Measurements from ENCODE around the gene TMEM120A. TPM values are rescaled to one million over a fixed set of nuclear protein-coding genes. Genes with fewer than 3 reads are reported as not detected.
A peak's percentile ranks its signal among the peaks of the same experiment; 100 is the strongest.

The TMEM120A gene
- total RNA-seq, 2 experiments from 2014 or later: 24.2 to 25.8 TPM

DNA sequence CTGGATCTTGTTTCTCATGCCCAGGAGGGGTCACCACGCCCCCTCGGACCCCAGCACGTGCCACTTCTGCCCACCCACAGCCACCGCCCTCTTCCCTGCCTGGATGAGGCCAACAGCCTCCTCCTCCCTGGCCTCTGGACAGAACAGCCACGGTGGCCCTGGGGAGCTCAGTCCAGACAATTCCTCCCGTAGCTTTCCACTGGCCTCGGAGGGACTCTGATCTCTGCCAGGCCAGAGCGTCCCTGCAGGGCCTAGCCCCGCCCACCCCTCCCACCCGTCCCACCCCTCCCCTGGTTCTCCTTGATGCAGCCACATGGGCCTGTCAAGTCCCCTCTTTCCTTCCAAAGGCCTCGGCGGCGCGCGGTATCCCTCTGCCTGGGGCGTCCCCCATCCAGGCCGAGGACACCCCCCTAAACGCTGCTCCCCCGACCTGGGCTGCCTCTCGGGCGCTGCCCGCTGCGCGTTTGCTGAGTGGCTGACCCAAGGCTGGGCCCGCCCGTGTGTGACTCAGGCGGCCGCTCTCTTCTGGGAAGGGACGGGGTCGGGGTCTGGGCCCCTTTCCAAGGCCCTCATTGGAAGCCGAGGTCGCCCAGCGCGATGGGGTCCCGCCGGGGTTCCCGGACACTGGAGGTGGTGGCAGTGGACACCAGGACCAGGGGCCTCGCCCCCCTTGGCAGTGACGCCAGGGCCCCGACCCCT is 557 bp downstream of the TMEM120A start:
- intact Hi-C loops (cut with micrococcal nuclease): loop anchor here (1.0 kb wide), 1 partner anchor 79 kb away; the partner anchor contains the start of gene POR
- POLR2A ChIA-PET: no interaction called here
- Mint-ChIP-seq H3K27me3 (no peaks in the 10 kb centered on the region), H3K27ac (no peak overlapping the region), H3K9me3 (no peaks in the 10 kb centered on the region), H3K4me1 (ENCODE audit: low read depth) (peaks cover 33% of the 10 kb centered on the region), H3K36me3 (peaks cover 7% of the 10 kb centered on the region), H3K4me3 (peak overlapping the region; percentile 64)
- CTCF ChIA-PET: interaction anchor here (1.1 to 2.9 kb wide), 2 partner anchors 27 to 127 kb away, joined by 3 to 12 read pairs; no protein-coding TSS in a partner anchor
- no peak for DNase-seq

DNA sequence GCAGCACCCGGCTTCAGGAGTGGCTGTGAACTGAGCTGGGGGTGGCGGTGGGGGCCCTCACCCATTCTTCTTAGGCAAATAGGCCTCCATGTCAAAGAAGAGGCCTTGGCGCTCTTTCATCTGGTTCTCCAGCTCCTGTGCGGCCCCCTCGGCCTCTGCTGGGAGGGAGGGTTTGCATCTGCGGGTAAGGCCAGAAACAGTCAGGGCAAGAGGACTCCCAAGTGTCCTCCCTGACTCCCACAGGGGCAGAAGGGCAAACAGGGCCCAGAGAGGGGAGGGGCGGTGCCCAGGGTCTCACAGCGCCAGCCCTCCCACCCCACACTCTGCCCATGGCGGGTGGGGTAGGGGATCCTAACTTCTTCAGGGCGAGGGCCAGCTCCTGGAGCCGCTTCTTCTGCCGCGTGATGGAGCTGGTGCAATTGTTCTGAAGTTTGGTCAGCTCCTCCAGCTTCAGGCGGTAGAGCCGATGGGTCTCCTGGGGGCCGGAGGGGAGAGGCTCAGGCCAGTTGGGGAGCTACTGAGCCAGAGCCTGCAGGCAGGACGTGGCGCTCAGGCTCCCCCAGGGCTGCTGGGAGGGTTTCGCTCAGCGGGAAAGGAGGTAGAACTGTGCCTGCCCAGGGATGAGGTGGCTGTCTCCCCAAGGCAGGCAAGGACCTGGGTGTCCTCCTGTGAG is 2.2 kb downstream of the TMEM120A start:
- peaks cover 24% of the 10 kb centered on the region for H3K4me1 Mint-ChIP-seq (ENCODE audit: low read depth)
- ChIA-PET POLR2A (no interaction called here), CTCF (interaction anchor here (0.6 to 2.9 kb wide), 2 partner anchors 29 to 1083 kb away, joined by 3 to 12 read pairs; no protein-coding TSS in a partner anchor)
- H3K9me3 Mint-ChIP-seq: no peaks in the 10 kb centered on the region
- no peak overlapping the region for H3K27ac Mint-ChIP-seq
- intact Hi-C loops (cut with micrococcal nuclease): no loop called here
- H3K27me3 Mint-ChIP-seq: no peaks in the 10 kb centered on the region
- no peak for DNase-seq
- H3K36me3 Mint-ChIP-seq: peaks cover 6% of the 10 kb centered on the region
- H3K4me3 Mint-ChIP-seq: no peak overlapping the region

DNA sequence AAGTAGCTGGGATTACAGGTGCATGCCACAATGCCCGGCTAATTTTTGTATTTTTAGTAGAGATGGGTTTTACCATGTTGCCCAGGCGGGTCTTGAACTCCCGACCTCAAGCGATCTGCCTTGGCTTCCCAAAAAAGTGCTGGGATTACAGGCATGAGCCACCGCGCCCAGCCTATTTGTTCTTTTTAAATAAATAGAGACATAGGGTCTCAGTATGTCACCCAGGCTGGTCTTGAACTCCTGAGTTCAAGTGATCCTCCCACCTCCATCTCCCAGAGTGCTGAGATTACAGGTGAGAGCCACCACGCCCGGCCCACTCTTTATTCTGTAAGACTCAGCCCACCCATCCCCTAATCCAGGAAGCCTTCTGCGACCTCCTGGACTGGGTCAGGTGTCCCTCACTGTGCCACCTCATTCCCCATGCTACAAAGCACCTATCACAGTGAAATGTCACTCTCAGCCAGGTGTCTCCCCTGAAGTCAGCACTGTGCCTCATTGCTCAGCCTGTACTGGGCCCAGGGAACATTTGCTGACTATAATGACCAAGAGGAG is 2.8 kb downstream of the TMEM120A start:
- Mint-ChIP-seq H3K27ac (no peak overlapping the region), H3K4me3 (no peak overlapping the region)
- CTCF ChIA-PET: interaction anchor here (0.6 to 2.9 kb wide), 2 partner anchors 30 to 1083 kb away, joined by 3 to 12 read pairs; no protein-coding TSS in a partner anchor

DNA sequence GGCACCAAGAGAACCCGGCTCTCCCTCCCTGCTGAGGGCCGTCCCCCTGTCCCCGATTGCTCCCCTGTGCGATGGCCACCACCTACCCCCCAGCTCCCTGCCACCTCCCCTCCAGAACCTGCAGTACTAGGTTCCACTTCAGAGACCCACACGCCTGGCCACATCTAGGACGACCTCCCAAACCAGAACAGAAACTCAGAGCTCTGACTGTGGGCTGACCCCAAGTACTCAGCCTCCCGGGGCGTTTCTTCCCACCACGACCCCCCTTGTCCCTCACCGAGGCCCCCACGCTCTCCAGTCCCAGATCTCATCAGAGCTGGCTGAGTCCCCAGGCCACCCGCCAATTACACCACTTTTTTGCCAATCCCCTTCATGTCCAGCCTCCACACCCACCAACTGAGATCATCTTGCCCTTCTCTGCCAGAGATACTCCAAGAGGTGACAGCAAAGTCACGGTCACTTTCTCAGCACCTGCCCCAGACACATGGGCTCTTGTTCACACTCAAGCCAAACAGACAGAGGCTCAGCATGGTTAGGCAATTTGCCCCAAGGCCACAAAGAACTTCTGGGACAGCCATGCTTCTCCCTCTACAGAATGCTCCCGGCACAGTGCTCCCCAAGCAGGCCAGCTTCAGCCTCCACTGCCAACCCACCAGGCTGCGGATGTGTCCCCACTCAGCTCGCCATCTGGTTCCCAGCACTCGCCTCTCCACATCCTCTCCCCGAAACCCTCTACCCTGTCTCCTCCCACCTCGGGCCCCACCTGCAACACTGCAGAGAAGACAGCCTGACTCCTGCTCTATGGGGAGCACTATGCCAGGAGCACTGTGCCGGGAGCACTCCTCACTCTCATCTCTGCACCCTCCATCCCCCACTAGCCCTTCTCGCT is 4.7 kb downstream of the TMEM120A start:
- intact Hi-C loops (cut with micrococcal nuclease): no loop called here
- DNase-seq: no peak
- H3K4me1 Mint-ChIP-seq (ENCODE audit: low read depth): peaks cover 14% of the 10 kb centered on the region
- no peak overlapping the region for H3K27ac Mint-ChIP-seq
- H3K36me3 Mint-ChIP-seq: peaks cover 2% of the 10 kb centered on the region
- no peak overlapping the region for H3K4me3 Mint-ChIP-seq
- no peaks in the 10 kb centered on the region for H3K9me3 Mint-ChIP-seq
- H3K27me3 Mint-ChIP-seq: no peaks in the 10 kb centered on the region
- CTCF ChIA-PET: no interaction called here
- POLR2A ChIA-PET: no interaction called here

More for the DNA sequence above, 2.8 kb downstream of the TMEM120A start:
- intact Hi-C loops (cut with micrococcal nuclease): no loop called here
- DNase-seq: no peak
- H3K27me3 Mint-ChIP-seq: no peaks in the 10 kb centered on the region
- H3K9me3 Mint-ChIP-seq: no peaks in the 10 kb centered on the region
- peaks cover 6% of the 10 kb centered on the region for H3K36me3 Mint-ChIP-seq
- H3K4me1 Mint-ChIP-seq (ENCODE audit: low read depth): peaks cover 19% of the 10 kb centered on the region
- POLR2A ChIA-PET: no interaction called here

DNA sequence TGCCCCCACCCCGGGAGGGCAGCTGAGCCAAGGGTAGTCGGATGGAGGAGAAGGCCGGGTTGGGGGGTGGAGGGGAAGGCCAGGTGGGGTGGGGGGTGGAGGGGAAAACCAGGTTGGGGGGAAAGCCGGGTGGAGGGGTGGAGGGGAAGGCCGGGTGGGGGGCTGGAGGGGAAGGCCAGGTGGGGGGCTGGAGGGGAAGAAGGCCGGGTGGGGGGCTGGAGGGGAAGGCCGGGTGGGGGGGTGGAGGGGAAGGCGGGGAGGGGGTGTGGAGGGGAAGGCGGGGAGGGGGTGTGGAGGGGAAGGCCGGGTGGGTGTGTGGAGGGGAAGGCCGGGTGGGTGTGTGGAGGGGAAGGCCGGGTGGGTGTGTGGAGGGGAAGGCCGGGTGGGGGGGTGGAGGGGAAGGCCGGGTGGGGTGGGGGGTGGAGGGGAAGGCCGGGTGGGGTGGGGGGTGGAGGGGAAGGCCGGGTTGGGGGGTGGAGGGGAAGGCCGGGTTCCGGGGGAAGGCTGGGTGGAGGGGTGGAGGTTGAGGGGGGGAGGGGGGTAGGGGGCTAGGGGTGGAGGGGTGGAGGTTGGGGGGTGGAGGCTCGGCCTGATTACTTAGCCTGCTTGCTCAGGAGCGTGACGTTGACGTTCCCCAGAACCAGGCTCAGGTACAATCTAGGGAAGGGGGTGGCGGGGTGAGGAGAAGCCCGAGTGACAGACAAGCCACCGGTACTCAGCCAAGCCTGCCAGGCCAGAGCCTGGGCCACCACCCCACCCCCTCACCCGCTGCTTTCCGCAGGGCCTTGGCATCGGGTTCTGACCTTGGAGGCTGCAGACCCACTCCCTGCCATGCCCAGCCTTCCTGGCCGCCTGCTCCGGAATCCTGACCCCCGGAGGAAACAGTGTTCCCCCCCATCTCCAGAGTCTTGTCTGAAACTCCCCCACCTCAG is 5.6 kb downstream of the TMEM120A start:
- intact Hi-C loops (cut with micrococcal nuclease): no loop called here
- Mint-ChIP-seq H3K27me3 (no peaks in the 10 kb centered on the region), H3K27ac (no peak overlapping the region), H3K36me3 (peaks cover 2% of the 10 kb centered on the region), H3K9me3 (no peaks in the 10 kb centered on the region), H3K4me3 (no peak overlapping the region), H3K4me1 (ENCODE audit: low read depth) (peaks cover 12% of the 10 kb centered on the region)
- CTCF ChIA-PET: no interaction called here
- DNase-seq: no peak
- POLR2A ChIA-PET: no interaction called here

DNA sequence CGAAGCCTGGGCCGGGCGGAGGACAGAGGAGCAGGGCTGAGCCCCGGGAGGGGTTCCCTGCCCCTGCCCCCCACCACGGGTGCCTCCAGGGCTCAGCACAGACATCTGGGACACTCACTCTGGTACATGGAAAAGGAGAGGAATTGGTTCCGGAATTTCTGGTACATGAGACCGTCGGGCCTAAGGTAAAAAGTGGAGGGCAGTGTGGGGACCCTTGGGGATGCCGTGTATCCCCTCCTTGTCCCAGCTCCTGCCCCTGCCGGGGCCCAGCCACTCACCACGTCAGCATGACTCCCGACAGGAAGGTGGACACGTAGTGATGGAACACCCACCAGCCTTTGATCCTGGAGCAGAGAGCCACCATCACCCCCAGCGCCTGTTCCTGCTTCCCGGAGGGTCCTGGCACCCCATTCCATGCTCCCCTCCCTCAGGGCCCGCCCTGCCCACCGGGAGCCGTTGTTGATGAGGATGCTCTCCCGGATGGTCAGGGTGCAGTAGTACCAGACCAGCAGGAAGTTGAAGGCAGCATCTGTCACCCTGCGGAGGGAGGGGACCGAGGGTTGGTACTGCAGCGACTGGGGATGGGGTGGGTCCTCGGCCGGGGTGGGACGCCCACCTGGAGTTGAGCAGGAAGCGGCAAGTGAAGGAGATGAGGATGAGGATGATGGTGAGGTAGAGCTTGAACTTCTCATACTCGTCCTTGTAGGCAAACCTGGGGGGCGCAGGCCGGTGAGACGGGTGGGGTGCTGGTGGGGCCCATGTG is 6.4 kb downstream of the TMEM120A start:
- Mint-ChIP-seq H3K27me3 (no peaks in the 10 kb centered on the region), H3K4me3 (no peak overlapping the region), H3K27ac (no peak overlapping the region), H3K36me3 (peaks cover 2% of the 10 kb centered on the region), H3K4me1 (ENCODE audit: low read depth) (peaks cover 7% of the 10 kb centered on the region), H3K9me3 (no peaks in the 10 kb centered on the region)
- intact Hi-C loops (cut with micrococcal nuclease): no loop called here
- DNase-seq: no peak
- ChIA-PET POLR2A (no interaction called here), CTCF (no interaction called here)

DNA sequence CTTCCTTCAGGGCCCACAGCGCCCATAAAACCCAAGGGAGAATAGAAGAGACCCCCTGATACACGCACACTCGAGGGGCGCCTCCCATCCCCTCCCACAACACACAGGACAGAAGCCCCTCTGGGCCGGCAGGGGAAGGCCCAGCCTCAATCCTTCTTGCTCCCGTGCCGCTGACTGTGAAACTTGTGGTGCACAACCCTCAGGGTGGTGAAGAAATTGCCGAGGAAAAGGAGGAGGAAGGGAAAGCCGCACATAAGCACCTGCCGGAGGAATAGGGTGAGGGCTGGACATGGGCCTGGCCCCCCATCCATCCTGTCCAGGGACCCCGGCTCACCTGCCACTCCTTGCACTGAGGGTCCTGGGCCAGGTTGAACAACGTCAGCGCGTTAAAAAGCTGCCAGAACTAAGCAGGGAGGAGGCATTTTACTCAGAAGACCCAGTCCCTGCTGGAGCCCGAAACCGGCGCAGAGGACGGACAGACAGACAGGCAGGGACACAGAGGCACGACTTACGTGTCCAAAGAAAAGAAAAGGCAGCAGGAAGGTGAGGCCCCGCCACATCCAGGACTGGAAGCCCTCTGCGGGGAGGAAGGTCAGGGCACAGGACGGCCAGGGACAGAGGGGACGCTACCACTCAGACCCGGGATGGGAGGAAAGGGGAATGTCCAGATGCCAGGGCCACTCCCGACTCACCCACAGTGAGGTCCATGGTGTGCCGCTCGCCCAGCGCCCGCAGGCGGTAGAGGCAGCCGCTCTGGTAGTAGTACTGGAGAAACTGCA is 7.2 kb downstream of the TMEM120A start:
- H3K9me3 Mint-ChIP-seq: no peaks in the 10 kb centered on the region
- DNase-seq: no peak
- peaks cover 2% of the 10 kb centered on the region for H3K36me3 Mint-ChIP-seq
- H3K4me3 Mint-ChIP-seq: no peak overlapping the region
- ChIA-PET CTCF (no interaction called here), POLR2A (no interaction called here)
- peaks cover 5% of the 10 kb centered on the region for H3K4me1 Mint-ChIP-seq (ENCODE audit: low read depth)
- intact Hi-C loops (cut with micrococcal nuclease): no loop called here
- H3K27me3 Mint-ChIP-seq: no peaks in the 10 kb centered on the region
- H3K27ac Mint-ChIP-seq: no peak overlapping the region

DNA sequence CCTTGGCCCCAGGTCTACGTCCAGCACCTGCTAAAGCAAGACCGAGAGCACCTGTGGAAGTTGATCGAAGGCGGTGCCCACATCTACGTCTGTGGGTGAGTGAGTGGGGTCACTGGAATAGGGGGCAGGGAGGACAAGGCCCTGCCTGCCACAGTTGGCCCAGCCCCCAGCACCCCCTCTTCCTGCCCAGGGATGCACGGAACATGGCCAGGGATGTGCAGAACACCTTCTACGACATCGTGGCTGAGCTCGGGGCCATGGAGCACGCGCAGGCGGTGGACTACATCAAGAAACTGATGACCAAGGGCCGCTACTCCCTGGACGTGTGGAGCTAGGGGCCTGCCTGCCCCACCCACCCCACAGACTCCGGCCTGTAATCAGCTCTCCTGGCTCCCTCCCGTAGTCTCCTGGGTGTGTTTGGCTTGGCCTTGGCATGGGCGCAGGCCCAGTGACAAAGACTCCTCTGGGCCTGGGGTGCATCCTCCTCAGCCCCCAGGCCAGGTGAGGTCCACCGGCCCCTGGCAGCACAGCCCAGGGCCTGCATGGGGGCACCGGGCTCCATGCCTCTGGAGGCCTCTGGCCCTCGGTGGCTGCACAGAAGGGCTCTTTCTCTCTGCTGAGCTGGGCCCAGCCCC is 8.1 kb downstream of the TMEM120A start:
- intact Hi-C loops (cut with micrococcal nuclease): no loop called here
- POLR2A ChIA-PET: no interaction called here
- CTCF ChIA-PET: no interaction called here
- Mint-ChIP-seq H3K27ac (no peak overlapping the region), H3K9me3 (no peaks in the 10 kb centered on the region), H3K36me3 (peaks cover 2% of the 10 kb centered on the region), H3K27me3 (no peaks in the 10 kb centered on the region), H3K4me3 (no peak overlapping the region), H3K4me1 (ENCODE audit: low read depth) (peaks cover 5% of the 10 kb centered on the region)
- no peak for DNase-seq

DNA sequence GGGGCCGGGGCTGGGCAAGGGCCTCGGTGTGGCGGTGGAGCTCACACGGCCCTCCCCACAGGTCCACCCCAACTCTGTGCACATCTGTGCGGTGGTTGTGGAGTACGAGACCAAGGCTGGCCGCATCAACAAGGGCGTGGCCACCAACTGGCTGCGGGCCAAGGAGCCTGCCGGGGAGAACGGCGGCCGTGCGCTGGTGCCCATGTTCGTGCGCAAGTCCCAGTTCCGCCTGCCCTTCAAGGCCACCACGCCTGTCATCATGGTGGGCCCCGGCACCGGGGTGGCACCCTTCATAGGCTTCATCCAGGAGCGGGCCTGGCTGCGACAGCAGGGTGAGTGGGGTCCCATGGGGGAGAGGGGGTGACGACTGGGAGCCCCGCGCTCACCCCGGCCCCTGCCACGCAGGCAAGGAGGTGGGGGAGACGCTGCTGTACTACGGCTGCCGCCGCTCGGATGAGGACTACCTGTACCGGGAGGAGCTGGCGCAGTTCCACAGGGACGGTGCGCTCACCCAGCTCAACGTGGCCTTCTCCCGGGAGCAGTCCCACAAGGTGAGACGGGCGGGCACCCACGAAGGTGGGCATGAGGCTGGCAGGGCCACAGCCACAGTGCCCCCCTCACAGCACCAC is 8.8 kb downstream of the TMEM120A start:
- peaks cover 2% of the 10 kb centered on the region for H3K36me3 Mint-ChIP-seq
- no peaks in the 10 kb centered on the region for H3K27me3 Mint-ChIP-seq
- H3K4me1 Mint-ChIP-seq (ENCODE audit: low read depth): peaks cover 5% of the 10 kb centered on the region
- DNase-seq: no peak
- ChIA-PET POLR2A (no interaction called here), CTCF (interaction anchor here (1.2 kb wide), 1 partner anchor 35 kb away, joined by 4 read pairs; no protein-coding TSS in a partner anchor)
- no peaks in the 10 kb centered on the region for H3K9me3 Mint-ChIP-seq
- no peak overlapping the region for H3K27ac Mint-ChIP-seq
- intact Hi-C loops (cut with micrococcal nuclease): no loop called here
- H3K4me3 Mint-ChIP-seq: no peak overlapping the region

Measured in activated CD4-positive, alpha-beta memory T cell treated with anti-CD3 and anti-CD28 coated beads for 36 hours (primary cell).